ENCODE results near the gene RBMS3. TPM values are rescaled to one million over a fixed set of nuclear protein-coding genes. Genes with fewer than 3 reads are reported as not detected.

The RBMS3 gene
- total RNA-seq, 3 donors from 2014 or later, result 48.4 to 117 (median 103) TPM

GRCh38 chr3:29440413-29441305 lies 159.8 kb downstream of the RBMS3 start:
- Histone ChIP-seq H3K4me3 (peak overlapping the region in 2 of 3 donors; percentile 16 to 19), H3K36me3 (no peaks in the 10 kb centered on the region), H3K4me1 (no peaks in the 10 kb centered on the region), H3K27ac (no peak overlapping the region), H3K27me3 (no peaks in the 10 kb centered on the region), H3K9me3 (no peaks in the 10 kb centered on the region)
- intact Hi-C loops (cut with DNase I; ENCODE audit: low total_unique reads), result loop anchor here (10.0 kb wide), 1 partner anchor 1876 kb away; no protein-coding TSS in a partner anchor
- DNase-seq (ENCODE audit: low spot score in 2 of 2), result no peak
- TF ChIP-seq CTCF (IDR thresholded peaks at IDR 0.05), result no peak
- TF ChIP-seq POLR2AphosphoS5 (IDR thresholded peaks at IDR 0.05), result no peak
- no peak for TF ChIP-seq POLR2A (IDR thresholded peaks at IDR 0.05)

- no peak overlapping the region for H3K27ac ChIP-seq
Observed at GRCh38 chr3:29441422-29441821, 160.6 kb downstream of the RBMS3 start.

GRCh38 chr3:29447946-29448627 lies 167.2 kb downstream of the RBMS3 start:
- Histone ChIP-seq H3K4me1 (peaks cover 0 to 5% of the 10 kb centered on the region in 2 donors), H3K27me3 (no peaks in the 10 kb centered on the region), H3K9me3 (no peaks in the 10 kb centered on the region), H3K36me3 (no peaks in the 10 kb centered on the region), H3K27ac (no peak overlapping the region), H3K4me3 (no peak overlapping the region)
- no peak for TF ChIP-seq POLR2A (IDR thresholded peaks at IDR 0.05)
- no peak for TF ChIP-seq POLR2AphosphoS5 (IDR thresholded peaks at IDR 0.05)
- no peak for TF ChIP-seq CTCF (IDR thresholded peaks at IDR 0.05)
- intact Hi-C loops (cut with DNase I; ENCODE audit: low total_unique reads), result loop anchor here (10.0 kb wide), 1 partner anchor 1883 kb away; no protein-coding TSS in a partner anchor
- DNase-seq (ENCODE audit: low spot score in 2 of 2), result no peak

More at GRCh38 chr3:29441422-29441821, 160.6 kb downstream of the RBMS3 start:
- no peaks in the 10 kb centered on the region for H3K9me3 ChIP-seq
- H3K4me3 ChIP-seq, result no peak overlapping the region
- intact Hi-C loops (cut with DNase I; ENCODE audit: low total_unique reads), result loop anchor here (10.0 kb wide), 1 partner anchor 1877 kb away; no protein-coding TSS in a partner anchor
- H3K36me3 ChIP-seq, result no peaks in the 10 kb centered on the region
- TF ChIP-seq POLR2A (IDR thresholded peaks at IDR 0.05) (no peak), CTCF (IDR thresholded peaks at IDR 0.05) (no peak), POLR2AphosphoS5 (IDR thresholded peaks at IDR 0.05) (no peak)
- no peak for DNase-seq (ENCODE audit: low spot score in 2 of 2)
- no peaks in the 10 kb centered on the region for H3K4me1 ChIP-seq
- no peaks in the 10 kb centered on the region for H3K27me3 ChIP-seq

GRCh38 chr3:29451920-29452319 lies 171.0 kb downstream of the RBMS3 start:
- Histone ChIP-seq H3K36me3 (no peaks in the 10 kb centered on the region), H3K27ac (no peak overlapping the region), H3K4me3 (no peak overlapping the region), H3K4me1 (peaks cover 0 to 5% of the 10 kb centered on the region in 2 donors), H3K27me3 (no peaks in the 10 kb centered on the region), H3K9me3 (no peaks in the 10 kb centered on the region)
- TF ChIP-seq POLR2AphosphoS5 (IDR thresholded peaks at IDR 0.05) (no peak), CTCF (IDR thresholded peaks at IDR 0.05) (no peak), POLR2A (IDR thresholded peaks at IDR 0.05) (no peak)
- DNase-seq (ENCODE audit: low spot score in 2 of 2), result no peak
- intact Hi-C loops (cut with DNase I; ENCODE audit: low total_unique reads), result no loop called here

GRCh38 chr3:29452934-29453283 lies 172.0 kb downstream of the RBMS3 start:
- intact Hi-C loops (cut with DNase I; ENCODE audit: low total_unique reads), result no loop called here
- Histone ChIP-seq H3K9me3 (no peaks in the 10 kb centered on the region), H3K4me1 (peaks cover 0 to 5% of the 10 kb centered on the region in 2 donors), H3K27ac (peak overlapping the region in 1 of 2 donors; percentile 68), H3K4me3 (no peak overlapping the region), H3K36me3 (no peaks in the 10 kb centered on the region), H3K27me3 (no peaks in the 10 kb centered on the region)
- TF ChIP-seq CTCF (IDR thresholded peaks at IDR 0.05) (no peak), POLR2AphosphoS5 (IDR thresholded peaks at IDR 0.05) (no peak), POLR2A (IDR thresholded peaks at IDR 0.05) (no peak)
- no peak for DNase-seq (ENCODE audit: low spot score in 2 of 2)
